OCI-LY3 (cell line): ENCODE measurements around the gene RASSF7.

Experiments used
- EZH2phosphoT487 ChIP-seq: fragments of 200-600 bp; shearing (Covaris generic); IDR thresholded peaks from 2 replicates; pipeline ENCODE4 v1.6.1; 2018; ENCODE audit warnings: antibody characterized with exemption, mixed run types, low read depth
- TF ChIP-seq, protein P1 (sequence below): fragments of 200-600, 300-600 bp; sonication (generic); IDR thresholded peaks from 2 replicates; pipeline ENCODE4 v1.5.1; 2014; ENCODE audit warnings: antibody characterized with exemption, low read length, low read depth

DNA sequence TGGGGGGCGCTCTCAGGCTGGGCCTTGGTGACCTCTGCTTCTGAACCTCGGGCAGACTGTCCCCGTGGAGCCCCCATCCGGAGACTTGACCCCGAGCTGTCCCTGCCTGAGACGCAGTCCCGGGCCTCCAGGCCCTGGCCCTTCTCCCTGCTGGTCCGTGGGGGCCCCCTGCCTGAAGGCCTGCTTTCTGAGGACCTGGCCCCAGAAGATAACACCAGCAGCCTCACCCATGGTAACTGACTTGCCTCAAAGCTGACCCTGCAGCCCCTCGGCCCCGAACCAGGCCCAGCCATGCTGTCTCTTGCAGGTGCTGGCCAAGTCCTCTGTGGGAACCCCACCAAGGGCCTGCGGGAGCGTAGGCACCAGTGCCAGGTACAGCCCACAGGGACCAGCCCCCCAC, 9.2 kb upstream of the RASSF7 start:
- TF ChIP-seq, protein P1, sequence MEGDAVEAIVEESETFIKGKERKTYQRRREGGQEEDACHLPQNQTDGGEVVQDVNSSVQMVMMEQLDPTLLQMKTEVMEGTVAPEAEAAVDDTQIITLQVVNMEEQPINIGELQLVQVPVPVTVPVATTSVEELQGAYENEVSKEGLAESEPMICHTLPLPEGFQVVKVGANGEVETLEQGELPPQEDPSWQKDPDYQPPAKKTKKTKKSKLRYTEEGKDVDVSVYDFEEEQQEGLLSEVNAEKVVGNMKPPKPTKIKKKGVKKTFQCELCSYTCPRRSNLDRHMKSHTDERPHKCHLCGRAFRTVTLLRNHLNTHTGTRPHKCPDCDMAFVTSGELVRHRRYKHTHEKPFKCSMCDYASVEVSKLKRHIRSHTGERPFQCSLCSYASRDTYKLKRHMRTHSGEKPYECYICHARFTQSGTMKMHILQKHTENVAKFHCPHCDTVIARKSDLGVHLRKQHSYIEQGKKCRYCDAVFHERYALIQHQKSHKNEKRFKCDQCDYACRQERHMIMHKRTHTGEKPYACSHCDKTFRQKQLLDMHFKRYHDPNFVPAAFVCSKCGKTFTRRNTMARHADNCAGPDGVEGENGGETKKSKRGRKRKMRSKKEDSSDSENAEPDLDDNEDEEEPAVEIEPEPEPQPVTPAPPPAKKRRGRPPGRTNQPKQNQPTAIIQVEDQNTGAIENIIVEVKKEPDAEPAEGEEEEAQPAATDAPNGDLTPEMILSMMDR: no peak
- no peak for TF ChIP-seq EZH2phosphoT487
